ENCODE measurements around the gene STMND1. TPM values are rescaled to one million over a fixed set of nuclear protein-coding genes. Genes with fewer than 3 reads are reported as not detected.

The STMND1 gene
- polyA plus RNA-seq, 2 of the 4 experiments (the other 2 are of a cell fraction) = not detected

DNA sequence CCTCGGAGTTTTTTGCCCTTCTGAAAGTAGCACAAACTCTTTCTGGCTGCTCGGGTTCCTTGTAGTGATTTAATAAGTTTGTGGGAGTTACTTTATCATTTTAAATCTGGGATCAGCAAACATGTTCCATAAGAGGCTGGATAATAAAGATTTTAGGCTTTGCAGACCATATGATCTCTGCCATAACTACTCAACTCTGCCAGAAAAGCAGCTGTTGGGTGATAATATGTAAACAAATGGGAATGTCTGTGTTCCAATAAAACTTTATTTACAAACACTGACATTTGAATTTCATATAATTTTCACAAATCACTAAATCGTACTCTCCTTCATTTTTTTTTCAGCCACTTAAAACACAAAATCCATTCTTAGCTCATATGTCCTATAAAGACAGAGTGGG lies 3.9 kb upstream of the STMND1 start (continued):
- TF ChIP-seq, protein P1, sequence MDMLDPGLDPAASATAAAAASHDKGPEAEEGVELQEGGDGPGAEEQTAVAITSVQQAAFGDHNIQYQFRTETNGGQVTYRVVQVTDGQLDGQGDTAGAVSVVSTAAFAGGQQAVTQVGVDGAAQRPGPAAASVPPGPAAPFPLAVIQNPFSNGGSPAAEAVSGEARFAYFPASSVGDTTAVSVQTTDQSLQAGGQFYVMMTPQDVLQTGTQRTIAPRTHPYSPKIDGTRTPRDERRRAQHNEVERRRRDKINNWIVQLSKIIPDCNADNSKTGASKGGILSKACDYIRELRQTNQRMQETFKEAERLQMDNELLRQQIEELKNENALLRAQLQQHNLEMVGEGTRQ (IDR thresholded peaks at IDR 0.05) = no peak
- TF ChIP-seq HMGXB4 (CRISPR knock-in tag; IDR thresholded peaks at IDR 0.05; ENCODE audit: borderline replicate concordance) = no peak
- no peak for TF ChIP-seq HOXA7 (CRISPR knock-in tag; IDR thresholded peaks at IDR 0.05)
- no peak for TF ChIP-seq MAZ (IDR thresholded peaks at IDR 0.05; ENCODE audit: borderline replicate concordance, low read depth, low read length)

GRCh38 chr6:17098538-17098937 lies 3.3 kb upstream of the STMND1 start:
- ChIA-PET CTCF (no interaction called here), POLR2A (no interaction called here)
- no peak overlapping the region for H3K27ac ChIP-seq
- 25% methylated on average over 4 of the region's 4 CpGs for WGBS (ENCODE audit: missing lambda C conversion rate)
- H3K4me2 ChIP-seq = no peak overlapping the region; the same call in 2 of the 3 replicates
- no peak overlapping the region for H3K4me3 ChIP-seq
- FAIRE-seq (no peak), ATAC-seq (peak in 1 of 2 experiments; percentile 49; a peak in 2 of 6 replicates), DNase-seq (ENCODE audit: low read depth in 1 of 2, low spot score in 1 of 2) (no peak)
- no peaks in the 10 kb centered on the region for H3K9me3 ChIP-seq
- no peaks in the 10 kb centered on the region; the same call in 2 of the 3 replicates for H3K4me1 ChIP-seq
- no peak for TF ChIP-seq NFE2L2 (conservative IDR thresholded peaks at IDR 0.05; ENCODE audit: low read length)
- no peak for TF ChIP-seq ZFP36 (IDR thresholded peaks at IDR 0.05; ENCODE audit: borderline replicate concordance, partially characterized antibody)
- TF ChIP-seq, protein P2, sequence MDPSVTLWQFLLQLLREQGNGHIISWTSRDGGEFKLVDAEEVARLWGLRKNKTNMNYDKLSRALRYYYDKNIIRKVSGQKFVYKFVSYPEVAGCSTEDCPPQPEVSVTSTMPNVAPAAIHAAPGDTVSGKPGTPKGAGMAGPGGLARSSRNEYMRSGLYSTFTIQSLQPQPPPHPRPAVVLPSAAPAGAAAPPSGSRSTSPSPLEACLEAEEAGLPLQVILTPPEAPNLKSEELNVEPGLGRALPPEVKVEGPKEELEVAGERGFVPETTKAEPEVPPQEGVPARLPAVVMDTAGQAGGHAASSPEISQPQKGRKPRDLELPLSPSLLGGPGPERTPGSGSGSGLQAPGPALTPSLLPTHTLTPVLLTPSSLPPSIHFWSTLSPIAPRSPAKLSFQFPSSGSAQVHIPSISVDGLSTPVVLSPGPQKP (IDR thresholded peaks at IDR 0.05; ENCODE audit: low read depth, low read length) = no peak
- TF ChIP-seq NR3C1 (IDR thresholded peaks at IDR 0.05) = no peak
- no peak for TF ChIP-seq ESRRA (IDR thresholded peaks at IDR 0.05; ENCODE audit: borderline replicate concordance, low read length)
- no peak for TF ChIP-seq ZSCAN20 (CRISPR knock-in tag; IDR thresholded peaks at IDR 0.05)
- TF ChIP-seq POLR2AphosphoS2 (conservative IDR thresholded peaks at IDR 0.05; ENCODE audit: low read length) = no peak
- TF ChIP-seq, protein P3, sequence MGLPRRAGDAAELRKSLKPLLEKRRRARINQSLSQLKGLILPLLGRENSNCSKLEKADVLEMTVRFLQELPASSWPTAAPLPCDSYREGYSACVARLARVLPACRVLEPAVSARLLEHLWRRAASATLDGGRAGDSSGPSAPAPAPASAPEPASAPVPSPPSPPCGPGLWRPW (IDR thresholded peaks at IDR 0.05) = no peak
- TF ChIP-seq CHD2 (IDR thresholded peaks at IDR 0.05; ENCODE audit: low read length, partially characterized antibody) = no peak
- no peak for TF ChIP-seq EHF (CRISPR knock-in tag; IDR thresholded peaks at IDR 0.05)
- TF ChIP-seq RARB (CRISPR knock-in tag; IDR thresholded peaks at IDR 0.05) = no peak
- no peak for TF ChIP-seq HOXB13 (CRISPR knock-in tag; IDR thresholded peaks at IDR 0.05; ENCODE audit: low read depth)

- H3K27ac ChIP-seq = no peak overlapping the region
- H3K4me3 ChIP-seq = no peak overlapping the region
- ATAC-seq = no peak
- no peak for TF ChIP-seq MYC (IDR thresholded peaks at IDR 0.05; ENCODE audit: borderline replicate concordance, low read length)
- TF ChIP-seq, protein P4, sequence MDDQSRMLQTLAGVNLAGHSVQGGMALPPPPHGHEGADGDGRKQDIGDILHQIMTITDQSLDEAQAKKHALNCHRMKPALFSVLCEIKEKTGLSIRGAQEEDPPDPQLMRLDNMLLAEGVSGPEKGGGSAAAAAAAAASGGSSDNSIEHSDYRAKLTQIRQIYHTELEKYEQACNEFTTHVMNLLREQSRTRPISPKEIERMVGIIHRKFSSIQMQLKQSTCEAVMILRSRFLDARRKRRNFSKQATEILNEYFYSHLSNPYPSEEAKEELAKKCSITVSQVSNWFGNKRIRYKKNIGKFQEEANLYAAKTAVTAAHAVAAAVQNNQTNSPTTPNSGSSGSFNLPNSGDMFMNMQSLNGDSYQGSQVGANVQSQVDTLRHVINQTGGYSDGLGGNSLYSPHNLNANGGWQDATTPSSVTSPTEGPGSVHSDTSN (IDR thresholded peaks at IDR 0.05) = no peak
- no peak for TF ChIP-seq PHF8 (IDR thresholded peaks at IDR 0.05; ENCODE audit: borderline replicate concordance, low read depth)
- TF ChIP-seq, protein P5, sequence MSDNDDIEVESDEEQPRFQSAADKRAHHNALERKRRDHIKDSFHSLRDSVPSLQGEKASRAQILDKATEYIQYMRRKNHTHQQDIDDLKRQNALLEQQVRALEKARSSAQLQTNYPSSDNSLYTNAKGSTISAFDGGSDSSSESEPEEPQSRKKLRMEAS (IDR thresholded peaks at IDR 0.05) = no peak
- TF ChIP-seq HOXB13 (CRISPR knock-in tag; IDR thresholded peaks at IDR 0.05; ENCODE audit: low read depth) = no peak
- no peak for TF ChIP-seq JUNB (IDR thresholded peaks at IDR 0.05)
- no peak for TF ChIP-seq KDM1A (IDR thresholded peaks at IDR 0.05; ENCODE audit: low read depth)
- no peak for TF ChIP-seq SREBF2 (IDR thresholded peaks at IDR 0.05)
- no peak for TF ChIP-seq NPAS2 (CRISPR knock-in tag; IDR thresholded peaks at IDR 0.05; ENCODE audit: borderline replicate concordance)
- TF ChIP-seq ZFP36 (IDR thresholded peaks at IDR 0.05; ENCODE audit: borderline replicate concordance, partially characterized antibody) = no peak
- 19% methylated on average over 5 of the region's 5 CpGs for WGBS (ENCODE audit: missing lambda C conversion rate)
- FAIRE-seq = no peak
- ChIA-PET CTCF (interaction anchor here (0.7 to 1.3 kb wide), 3 partner anchors 9 to 15 kb away, joined by 3 to 5 read pairs (median 3); no protein-coding TSS in a partner anchor), POLR2A (no interaction called here)
- no peak for DNase-seq (ENCODE audit: low read depth in 1 of 2, low spot score in 1 of 2)
- H3K9me3 ChIP-seq = no peaks in the 10 kb centered on the region
- no peaks in the 10 kb centered on the region; the same call in 2 of the 3 replicates for H3K4me1 ChIP-seq
- no peak overlapping the region for H3K4me2 ChIP-seq
Measured at GRCh38 chr6:17099401-17100059, 2.3 kb upstream of the STMND1 start.
